ENCODE data around the gene TBC1D22A.

Gene TBC1D22A

GRCh38 chr22:46801826-46802607, 39.6 kb downstream of the TBC1D22A start:
- no peak overlapping the region for H3K4me3 ChIP-seq (ENCODE audit: low read depth, low read length)
- TF ChIP-seq CTCF (IDR thresholded peaks at IDR 0.05; ENCODE audit: control insufficient read depth, extremely low read depth, insufficient read depth), result no peak
- DNase-seq (ENCODE audit: low read depth), result no peak

- H3K4me3 ChIP-seq (ENCODE audit: low read depth, low read length), result no peak overlapping the region
- DNase-seq (ENCODE audit: low read depth), result no peak
- TF ChIP-seq CTCF (IDR thresholded peaks at IDR 0.05; ENCODE audit: control insufficient read depth, extremely low read depth, insufficient read depth), result no peak
Observed at GRCh38 chr22:46802608-46803027, 40.2 kb downstream of the TBC1D22A start.

- no peak overlapping the region for H3K4me3 ChIP-seq (ENCODE audit: low read depth, low read length)
- no peak for DNase-seq (ENCODE audit: low read depth)
- TF ChIP-seq CTCF (IDR thresholded peaks at IDR 0.05; ENCODE audit: control insufficient read depth, extremely low read depth, insufficient read depth), result peak; percentile 90
Observed at GRCh38 chr22:46803031-46803880, 40.8 kb downstream of the TBC1D22A start.

GRCh38 chr22:46803936-46804335, 41.5 kb downstream of the TBC1D22A start:
- DNase-seq (ENCODE audit: low read depth), result no peak
- TF ChIP-seq CTCF (IDR thresholded peaks at IDR 0.05; ENCODE audit: control insufficient read depth, extremely low read depth, insufficient read depth), result no peak
- H3K4me3 ChIP-seq (ENCODE audit: low read depth, low read length), result no peak overlapping the region

GRCh38 chr22:46806794-46807193, 44.3 kb downstream of the TBC1D22A start:
- no peak for DNase-seq (ENCODE audit: low read depth)
- no peak for TF ChIP-seq CTCF (IDR thresholded peaks at IDR 0.05; ENCODE audit: control insufficient read depth, extremely low read depth, insufficient read depth)
- H3K4me3 ChIP-seq (ENCODE audit: low read depth, low read length), result no peak overlapping the region

GRCh38 chr22:46807458-46807857, 45.0 kb downstream of the TBC1D22A start:
- no peak overlapping the region for H3K4me3 ChIP-seq (ENCODE audit: low read depth, low read length)
- no peak for DNase-seq (ENCODE audit: low read depth)
- TF ChIP-seq CTCF (IDR thresholded peaks at IDR 0.05; ENCODE audit: control insufficient read depth, extremely low read depth, insufficient read depth), result no peak
